Fibroblast of lung (primary cell): ENCODE results near the gene ZNF565.

ENCODE experiments used
- CTCF ChIP-seq, 2 donors: IDR thresholded peaks in 1 of 2; conservative IDR thresholded peaks in 1 of 2; 1 replicate in 1 of 2; 2 replicates in 1 of 2; pipeline ENCODE4 v1.5.1; 2011 to 2012; ENCODE audit warnings: low read length in 2 of 2, control low read depth in 1 of 2, inconsistent platforms in 1 of 2, low read depth in 1 of 2, mild to moderate bottlenecking in 1 of 2
- EZH2 ChIP-seq: IDR thresholded peaks from 2 replicates; pipeline ENCODE4 v1.5.1; 2012; ENCODE audit warnings: low read length, control low read depth, mild to moderate bottlenecking; ENCODE audit errors: missing control alignments

- no peak for TF ChIP-seq EZH2
- no peak for TF ChIP-seq CTCF (conservative IDR thresholded peaks at IDR 0.05 in 1 of 2, IDR thresholded peaks at IDR 0.05 in 1 of 2; ENCODE audit: low read depth in 1 of 2, low read length in 2 of 2)
These were observed 43.0 kb upstream of the ZNF565 start for GRCh38 chr19:36257520-36257876.
